Activated CD8-positive, alpha-beta memory T cell treated with anti-CD3 and anti-CD28 coated beads, Interleukin-2, amount 50 U/mL, for 24 hours (primary cell): ENCODE results near the gene BTBD9.

Experiments
- DNase-seq: peaks from one replicate; pipeline ENCODE4 v3.0.0-alpha.2; 2020; ENCODE audit errors: extremely low read depth

BTBD9 gene

GRCh38 chr6:38346291-38347079 lies 293.2 kb downstream of the BTBD9 start:
- DNase-seq = no peak

- no peak for DNase-seq
Observed at GRCh38 chr6:38345586-38345985, 294.1 kb downstream of the BTBD9 start.

- no peak for DNase-seq
Observed at GRCh38 chr6:38341496-38341895, 298.2 kb downstream of the BTBD9 start.

GRCh38 chr6:38339914-38340313 lies 299.8 kb downstream of the BTBD9 start:
- no peak for DNase-seq

GRCh38 chr6:38337819-38338465 lies 301.8 kb downstream of the BTBD9 start:
- DNase-seq = no peak

- DNase-seq = no peak
Observed at GRCh38 chr6:38336922-38337321, 302.8 kb downstream of the BTBD9 start.

GRCh38 chr6:38326837-38327236 lies 312.9 kb downstream of the BTBD9 start:
- no peak for DNase-seq

- DNase-seq = no peak
Observed at GRCh38 chr6:38323216-38323615, 316.5 kb downstream of the BTBD9 start.

- DNase-seq = no peak
Observed at GRCh38 chr6:38322138-38322537, 317.6 kb downstream of the BTBD9 start.

- no peak for DNase-seq
Observed at GRCh38 chr6:38320843-38321242, 318.9 kb downstream of the BTBD9 start.

- DNase-seq = no peak
Observed at GRCh38 chr6:38320358-38320757, 319.4 kb downstream of the BTBD9 start.

- DNase-seq = no peak
Observed at GRCh38 chr6:38319256-38320212, 320.2 kb downstream of the BTBD9 start.

- no peak for DNase-seq
Observed at GRCh38 chr6:38316099-38316868, 323.4 kb downstream of the BTBD9 start.

GRCh38 chr6:38311201-38311600 lies 328.5 kb downstream of the BTBD9 start:
- DNase-seq = no peak

- no peak for DNase-seq
Observed at GRCh38 chr6:38310061-38310460, 329.7 kb downstream of the BTBD9 start.

GRCh38 chr6:38307740-38308139 lies 332.0 kb downstream of the BTBD9 start:
- no peak for DNase-seq

- DNase-seq = no peak
Observed at GRCh38 chr6:38306931-38307330, 332.8 kb downstream of the BTBD9 start.

- DNase-seq = no peak
Observed at GRCh38 chr6:38305995-38306681, 333.6 kb downstream of the BTBD9 start.

GRCh38 chr6:38302838-38303237 lies 336.9 kb downstream of the BTBD9 start:
- DNase-seq = no peak

- no peak for DNase-seq
Observed at GRCh38 chr6:38302081-38302480, 337.6 kb downstream of the BTBD9 start.
